A549 (cell line): ENCODE data around the gene LEF1. TPM values are rescaled to one million over a fixed set of nuclear protein-coding genes. Genes with fewer than 3 reads are reported as not detected.

Source experiments
- ATAC-seq, 2 experiments: fragments of 200-7000 bp in 1 of 2; fragments of >200 bp in 1 of 2; cut with Nextera tagmentation in 1 of 2; cut with Tn5 transposase in 1 of 2; 3 replicates each; pipeline versions ENCODE4 v1.8.0 to v1.9.1; 2018 to 2020; ENCODE audit warnings: mild to moderate bottlenecking in 1 of 2, moderate library complexity in 1 of 2
- CTCF ChIA-PET: fragments of 300-600 bp; sonication (Branson Sonifier 250); formaldehyde crosslinking; extraction: SDS; loops from one replicate; lab custom pipeline; 2021; ENCODE audit warnings: antibody characterized with exemption, inconsistent platforms; lab: Yijun Ruan, JAX
- POLR2A ChIA-PET: fragments of 350-600 bp; formaldehyde crosslinking; extraction: SDS; loops from one replicate; lab custom pipeline; 2021; ENCODE audit warnings: antibody characterized with exemption, inconsistent platforms; lab: Yijun Ruan, JAX
- DNase-seq, 2 experiments: peaks; one replicate each; pipeline versions ENCODE4 v3.0.0 to v3.0.0-alpha.2; 2011 to 2016; ENCODE audit warnings: low read depth in 1 of 2, low spot score in 1 of 2
- FAIRE-seq: peaks from 2 replicates; lab custom pipeline; 2011; peaks lifted over from hg19 to GRCh38; lab: Jason Lieb, UNC
- H3K27ac ChIP-seq, 2 experiments: fragments of >200 bp; sonication (Bioruptor Twin); formaldehyde crosslinking; 3 replicates each; pipeline ENCODE4 v1.5.1; 2016 to 2017
- H3K4me1 ChIP-seq: fragments of >200 bp; sonication (Bioruptor Twin); formaldehyde crosslinking; 3 replicates; pipeline ENCODE4 v1.6.1; 2016
- H3K4me2 ChIP-seq: fragments of >200 bp; sonication (Bioruptor Twin); formaldehyde crosslinking; 3 replicates; pipeline ENCODE4 v1.6.1; 2016
- H3K4me3 ChIP-seq: fragments of >200 bp; sonication (Bioruptor Twin); formaldehyde crosslinking; 3 replicates; pipeline ENCODE4 v1.5.1; 2016
- H3K9me3 ChIP-seq: fragments of >200 bp; sonication (Bioruptor Twin); formaldehyde crosslinking; 3 replicates; pipeline ENCODE4 v1.6.1; 2016
- CEBPB ChIP-seq, 2 experiments: fragments of >200 bp in 1 of 2; sonication (Bioruptor Twin) in 1 of 2; formaldehyde crosslinking in 1 of 2; IDR thresholded peaks; 2 replicates each; pipeline ENCODE4 v1.6.1; 2012 to 2016
- CHD2 ChIP-seq: fragments of 150-350 bp; IDR thresholded peaks from 2 replicates; pipeline ENCODE4 v1.6.1; 2014; ENCODE audit warnings: low read length; ENCODE audit not compliant: partially characterized antibody
- CHD4 ChIP-seq: fragments of 200-600 bp; sonication (generic); IDR thresholded peaks from 2 replicates; pipeline ENCODE4 v1.6.1; 2016; ENCODE audit warnings: antibody characterized with exemption, mild to moderate bottlenecking, borderline replicate concordance
- FOSB ChIP-seq: fragments of 250-450 bp; sonication (Bioruptor Pico); IDR thresholded peaks from 2 replicates; pipeline ENCODE4 v1.5.0; 2020; ENCODE audit warnings: mild to moderate bottlenecking, moderate library complexity
- FOSL2 ChIP-seq, 2 experiments: fragments of 450-650 bp in 1 of 2; fragments of >200 bp in 1 of 2; sonication (Bioruptor Twin) in 1 of 2; formaldehyde crosslinking; IDR thresholded peaks; 2 replicates each; pipeline versions ENCODE4 v1.5.0 to v1.6.1; 2016 to 2020; ENCODE audit warnings: mild to moderate bottlenecking in 1 of 2, moderate library complexity in 1 of 2
- FOXS1 ChIP-seq: fragments of 250-450 bp; sonication (Bioruptor Pico); IDR thresholded peaks from 2 replicates; pipeline ENCODE4 v1.5.0; 2020; ENCODE audit warnings: mild to moderate bottlenecking, moderate library complexity
- HDAC2 ChIP-seq: fragments of 200-600 bp; sonication (generic); IDR thresholded peaks from 2 replicates; pipeline ENCODE4 v1.6.1; 2016
- HOXB13 ChIP-seq: fragments of 250-450 bp; sonication (Bioruptor Pico); IDR thresholded peaks from 2 replicates; pipeline ENCODE4 v1.5.0; 2020; ENCODE audit warnings: low read depth, mild to moderate bottlenecking, moderate library complexity
- MYC ChIP-seq: IDR thresholded peaks from 2 replicates; pipeline ENCODE4 v1.6.1; 2012; ENCODE audit warnings: mild to moderate bottlenecking, inconsistent platforms, low read length, improper control_type of control experiment, borderline replicate concordance
- PHF8 ChIP-seq: fragments of 200-600 bp; sonication (generic); IDR thresholded peaks from 2 replicates; pipeline ENCODE4 v1.6.1; 2016; ENCODE audit warnings: low read depth, mild to moderate bottlenecking, antibody characterized with exemption, moderate library complexity, borderline replicate concordance
- POLR2A ChIP-seq: IDR thresholded peaks from 2 replicates; pipeline ENCODE4 v1.6.1; 2012; ENCODE audit warnings: mild to moderate bottlenecking, low read length
- POLR2AphosphoS2 ChIP-seq: conservative IDR thresholded peaks from 2 replicates; pipeline ENCODE4 v1.6.1; 2012; ENCODE audit warnings: low read length, improper control_type of control experiment, inconsistent platforms
- RAD21 ChIP-seq, 2 experiments: fragments of >200 bp in 1 of 2; sonication (Bioruptor Twin) in 1 of 2; formaldehyde crosslinking in 1 of 2; IDR thresholded peaks in 1 of 2; conservative IDR thresholded peaks in 1 of 2; 2 replicates in 1 of 2; 3 replicates in 1 of 2; pipeline ENCODE4 v1.6.1; 2012 to 2018; ENCODE audit warnings: inconsistent platforms in 1 of 2
- RFX5 ChIP-seq: fragments of 450-650 bp; IDR thresholded peaks from 2 replicates; pipeline ENCODE4 v1.7.1; 2014; ENCODE audit warnings: antibody characterized with exemption, mild to moderate bottlenecking, moderate library complexity
- RNF2 ChIP-seq: fragments of 200-600 bp; sonication (generic); IDR thresholded peaks from 2 replicates; pipeline ENCODE4 v1.6.1; 2016; ENCODE audit warnings: low read depth, mild to moderate bottlenecking, antibody characterized with exemption, moderate library complexity, borderline replicate concordance
- TFCP2L1 ChIP-seq: fragments of 250-450 bp; sonication (Bioruptor Pico); IDR thresholded peaks from 2 replicates; pipeline ENCODE4 v1.5.0; 2021; ENCODE audit warnings: mild to moderate bottlenecking
- ZFP36 ChIP-seq: fragments of 450-650 bp; IDR thresholded peaks from 2 replicates; pipeline ENCODE4 v1.6.1; 2014; ENCODE audit warnings: borderline replicate concordance; ENCODE audit not compliant: partially characterized antibody
- WGBS: methylation state at CpG from one replicate; pipeline ENCODE4 v1.1.6; 2017; ENCODE audit errors: missing lambda C conversion rate; 5-methylcytosine and 5-hydroxymethylcytosine counted together
- polyA plus RNA-seq, 4 experiments: library from polyadenylated mRNA; depleted of rRNA in 3 of 4; stranded (reverse); fragments of >200 nt; fragmentation: RNase III in 1 of 4; extraction: RNeasy Plus Mini Kit Qiagen cat#74134 plus additional on column Dnase treatment in 1 of 4; gene quantifications; 2 replicates in 3 of 4; 3 replicates in 1 of 4; pipeline ENCODE4 v1.2.3, GENCODE V29; 2011 to 2017
- TF ChIP-seq, protein P1 (sequence below): fragments of 250-450 bp; sonication (Bioruptor Pico); IDR thresholded peaks from 2 replicates; pipeline ENCODE4 v1.5.0; 2021; ENCODE audit warnings: mild to moderate bottlenecking, moderate library complexity, borderline replicate concordance
- TF ChIP-seq, protein P2 (sequence below): IDR thresholded peaks from 2 replicates; pipeline ENCODE4 v1.6.1; 2012; ENCODE audit warnings: low read depth, borderline replicate concordance
- TF ChIP-seq, protein P3 (sequence below): fragments of 200-600 bp; sonication (generic); IDR thresholded peaks from 2 replicates; pipeline ENCODE4 v1.6.1; 2016; ENCODE audit warnings: antibody characterized with exemption, mild to moderate bottlenecking, moderate library complexity
- TF ChIP-seq, protein P4 (sequence below): fragments of 150-350 bp; IDR thresholded peaks from 2 replicates; pipeline ENCODE4 v1.6.1; 2014; ENCODE audit warnings: low read depth, mild to moderate bottlenecking, low read length
- TF ChIP-seq, protein P5 (sequence below): fragments of 250-450 bp; sonication (Bioruptor Pico); IDR thresholded peaks from 2 replicates; pipeline ENCODE4 v1.5.0; 2020; ENCODE audit warnings: low read depth, mild to moderate bottlenecking, moderate library complexity
- TF ChIP-seq, protein P6 (sequence below): IDR thresholded peaks from 2 replicates; pipeline ENCODE4 v1.6.1; 2012

Gene LEF1
- polyA plus RNA-seq, 2 of the 4 experiments (the other 2 are of a cell fraction) = not detected

DNA sequence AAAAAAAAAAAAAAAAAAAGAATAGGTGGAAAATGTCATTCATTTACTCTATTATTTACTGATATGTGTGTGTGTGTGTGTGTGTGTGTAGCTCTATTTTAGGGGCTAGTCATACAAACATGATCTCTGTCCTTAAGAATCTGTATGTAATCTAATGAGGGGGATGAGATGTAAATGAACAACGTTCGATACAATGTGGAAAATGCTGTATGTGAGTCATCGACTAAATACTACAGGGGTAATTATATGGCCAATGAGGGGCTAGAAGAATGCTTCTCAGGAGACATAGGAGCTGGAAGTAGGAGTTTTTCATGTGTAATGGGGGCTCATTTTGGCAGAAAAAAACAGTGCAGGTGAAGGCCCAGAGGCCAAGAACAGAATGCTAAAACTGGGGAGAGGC lies 41.9 kb downstream of the LEF1 start:
- ATAC-seq = no peak
- POLR2A ChIA-PET = no interaction called here
- Histone ChIP-seq H3K9me3 (no peaks in the 10 kb centered on the region), H3K4me3 (no peak overlapping the region), H3K4me1 (no peaks in the 10 kb centered on the region), H3K4me2 (no peak overlapping the region), H3K27ac (no peak overlapping the region)
- CTCF ChIA-PET = no interaction called here
- no peak for DNase-seq
- no peak for FAIRE-seq
- TF ChIP-seq RAD21 (conservative IDR thresholded peaks at IDR 0.05 in 1 of 2, IDR thresholded peaks at IDR 0.05 in 1 of 2) = no peak
- no peak for TF ChIP-seq HOXB13
- TF ChIP-seq, protein P1, sequence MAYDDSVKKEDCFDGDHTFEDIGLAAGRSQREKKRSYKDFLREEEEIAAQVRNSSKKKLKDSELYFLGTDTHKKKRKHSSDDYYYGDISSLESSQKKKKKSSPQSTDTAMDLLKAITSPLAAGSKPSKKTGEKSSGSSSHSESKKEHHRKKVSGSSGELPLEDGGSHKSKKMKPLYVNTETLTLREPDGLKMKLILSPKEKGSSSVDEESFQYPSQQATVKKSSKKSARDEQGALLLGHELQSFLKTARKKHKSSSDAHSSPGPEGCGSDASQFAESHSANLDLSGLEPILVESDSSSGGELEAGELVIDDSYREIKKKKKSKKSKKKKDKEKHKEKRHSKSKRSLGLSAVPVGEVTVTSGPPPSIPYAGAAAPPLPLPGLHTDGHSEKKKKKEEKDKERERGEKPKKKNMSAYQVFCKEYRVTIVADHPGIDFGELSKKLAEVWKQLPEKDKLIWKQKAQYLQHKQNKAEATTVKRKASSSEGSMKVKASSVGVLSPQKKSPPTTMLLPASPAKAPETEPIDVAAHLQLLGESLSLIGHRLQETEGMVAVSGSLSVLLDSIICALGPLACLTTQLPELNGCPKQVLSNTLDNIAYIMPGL (CRISPR knock-in tag) = no peak
- TF ChIP-seq, protein P2, sequence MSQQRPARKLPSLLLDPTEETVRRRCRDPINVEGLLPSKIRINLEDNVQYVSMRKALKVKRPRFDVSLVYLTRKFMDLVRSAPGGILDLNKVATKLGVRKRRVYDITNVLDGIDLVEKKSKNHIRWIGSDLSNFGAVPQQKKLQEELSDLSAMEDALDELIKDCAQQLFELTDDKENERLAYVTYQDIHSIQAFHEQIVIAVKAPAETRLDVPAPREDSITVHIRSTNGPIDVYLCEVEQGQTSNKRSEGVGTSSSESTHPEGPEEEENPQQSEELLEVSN = no peak
- TF ChIP-seq ZFP36 = no peak
- no peak for TF ChIP-seq RNF2
- TF ChIP-seq HDAC2 = no peak
- TF ChIP-seq, protein P3, sequence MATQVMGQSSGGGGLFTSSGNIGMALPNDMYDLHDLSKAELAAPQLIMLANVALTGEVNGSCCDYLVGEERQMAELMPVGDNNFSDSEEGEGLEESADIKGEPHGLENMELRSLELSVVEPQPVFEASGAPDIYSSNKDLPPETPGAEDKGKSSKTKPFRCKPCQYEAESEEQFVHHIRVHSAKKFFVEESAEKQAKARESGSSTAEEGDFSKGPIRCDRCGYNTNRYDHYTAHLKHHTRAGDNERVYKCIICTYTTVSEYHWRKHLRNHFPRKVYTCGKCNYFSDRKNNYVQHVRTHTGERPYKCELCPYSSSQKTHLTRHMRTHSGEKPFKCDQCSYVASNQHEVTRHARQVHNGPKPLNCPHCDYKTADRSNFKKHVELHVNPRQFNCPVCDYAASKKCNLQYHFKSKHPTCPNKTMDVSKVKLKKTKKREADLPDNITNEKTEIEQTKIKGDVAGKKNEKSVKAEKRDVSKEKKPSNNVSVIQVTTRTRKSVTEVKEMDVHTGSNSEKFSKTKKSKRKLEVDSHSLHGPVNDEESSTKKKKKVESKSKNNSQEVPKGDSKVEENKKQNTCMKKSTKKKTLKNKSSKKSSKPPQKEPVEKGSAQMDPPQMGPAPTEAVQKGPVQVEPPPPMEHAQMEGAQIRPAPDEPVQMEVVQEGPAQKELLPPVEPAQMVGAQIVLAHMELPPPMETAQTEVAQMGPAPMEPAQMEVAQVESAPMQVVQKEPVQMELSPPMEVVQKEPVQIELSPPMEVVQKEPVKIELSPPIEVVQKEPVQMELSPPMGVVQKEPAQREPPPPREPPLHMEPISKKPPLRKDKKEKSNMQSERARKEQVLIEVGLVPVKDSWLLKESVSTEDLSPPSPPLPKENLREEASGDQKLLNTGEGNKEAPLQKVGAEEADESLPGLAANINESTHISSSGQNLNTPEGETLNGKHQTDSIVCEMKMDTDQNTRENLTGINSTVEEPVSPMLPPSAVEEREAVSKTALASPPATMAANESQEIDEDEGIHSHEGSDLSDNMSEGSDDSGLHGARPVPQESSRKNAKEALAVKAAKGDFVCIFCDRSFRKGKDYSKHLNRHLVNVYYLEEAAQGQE = no peak
- no peak for TF ChIP-seq FOSB (CRISPR knock-in tag)
- TF ChIP-seq, protein P4, sequence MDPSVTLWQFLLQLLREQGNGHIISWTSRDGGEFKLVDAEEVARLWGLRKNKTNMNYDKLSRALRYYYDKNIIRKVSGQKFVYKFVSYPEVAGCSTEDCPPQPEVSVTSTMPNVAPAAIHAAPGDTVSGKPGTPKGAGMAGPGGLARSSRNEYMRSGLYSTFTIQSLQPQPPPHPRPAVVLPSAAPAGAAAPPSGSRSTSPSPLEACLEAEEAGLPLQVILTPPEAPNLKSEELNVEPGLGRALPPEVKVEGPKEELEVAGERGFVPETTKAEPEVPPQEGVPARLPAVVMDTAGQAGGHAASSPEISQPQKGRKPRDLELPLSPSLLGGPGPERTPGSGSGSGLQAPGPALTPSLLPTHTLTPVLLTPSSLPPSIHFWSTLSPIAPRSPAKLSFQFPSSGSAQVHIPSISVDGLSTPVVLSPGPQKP = no peak
- no peak for TF ChIP-seq POLR2A
- no peak for TF ChIP-seq MYC
- TF ChIP-seq FOXS1 (CRISPR knock-in tag) = no peak
- no peak for TF ChIP-seq RFX5
- TF ChIP-seq PHF8 = no peak
- TF ChIP-seq, protein P5, sequence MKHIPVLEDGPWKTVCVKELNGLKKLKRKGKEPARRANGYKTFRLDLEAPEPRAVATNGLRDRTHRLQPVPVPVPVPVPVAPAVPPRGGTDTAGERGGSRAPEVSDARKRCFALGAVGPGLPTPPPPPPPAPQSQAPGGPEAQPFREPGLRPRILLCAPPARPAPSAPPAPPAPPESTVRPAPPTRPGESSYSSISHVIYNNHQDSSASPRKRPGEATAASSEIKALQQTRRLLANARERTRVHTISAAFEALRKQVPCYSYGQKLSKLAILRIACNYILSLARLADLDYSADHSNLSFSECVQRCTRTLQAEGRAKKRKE (CRISPR knock-in tag) = no peak
- TF ChIP-seq CEBPB (IDR thresholded peaks at IDR 0.05) = no peak
- WGBS = 50% methylated on average over 3 of the region's 3 CpGs

DNA sequence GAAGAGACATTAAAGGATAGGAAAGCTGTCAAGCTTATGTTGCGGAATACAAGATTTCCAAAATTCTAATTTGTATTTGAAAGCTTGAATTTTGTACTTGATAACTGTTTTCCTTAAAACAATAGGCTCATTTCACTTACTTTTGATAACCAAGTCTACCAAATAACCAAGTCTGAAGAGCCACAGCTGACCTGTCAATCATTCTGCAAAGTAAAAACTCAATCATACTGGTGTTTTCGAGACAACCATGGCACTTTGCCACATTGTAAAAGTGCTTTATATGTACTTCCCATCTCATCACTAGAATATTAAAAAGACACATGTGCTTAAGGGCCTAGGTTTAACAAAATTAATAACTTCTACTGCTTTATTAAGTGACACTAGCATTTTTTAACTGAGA lies 47.9 kb downstream of the LEF1 start:
- no peak overlapping the region for H3K27ac ChIP-seq
- peaks cover 22% of the 10 kb centered on the region; the same call in 2 of the 3 replicates for H3K4me1 ChIP-seq
- DNase-seq (no peak), ATAC-seq (no peak), FAIRE-seq (no peak)
- H3K4me2 ChIP-seq = no peak overlapping the region
- no peak overlapping the region for H3K4me3 ChIP-seq
- no peaks in the 10 kb centered on the region for H3K9me3 ChIP-seq
- 70% methylated on average over 2 of the region's 2 CpGs for WGBS
- CTCF ChIA-PET = no interaction called here
- POLR2A ChIA-PET = no interaction called here
- no peak for TF ChIP-seq CHD4
- TF ChIP-seq, protein P3 = no peak
- no peak for TF ChIP-seq FOSL2 (IDR thresholded peaks at IDR 0.05)
- no peak for TF ChIP-seq FOSL2 (CRISPR knock-in tag; IDR thresholded peaks at IDR 0.05)
- no peak for TF ChIP-seq TFCP2L1 (CRISPR knock-in tag)
- no peak for TF ChIP-seq ZFP36
- no peak for TF ChIP-seq CHD2
- no peak for TF ChIP-seq HOXB13
- no peak for TF ChIP-seq POLR2AphosphoS2
- TF ChIP-seq, protein P6, sequence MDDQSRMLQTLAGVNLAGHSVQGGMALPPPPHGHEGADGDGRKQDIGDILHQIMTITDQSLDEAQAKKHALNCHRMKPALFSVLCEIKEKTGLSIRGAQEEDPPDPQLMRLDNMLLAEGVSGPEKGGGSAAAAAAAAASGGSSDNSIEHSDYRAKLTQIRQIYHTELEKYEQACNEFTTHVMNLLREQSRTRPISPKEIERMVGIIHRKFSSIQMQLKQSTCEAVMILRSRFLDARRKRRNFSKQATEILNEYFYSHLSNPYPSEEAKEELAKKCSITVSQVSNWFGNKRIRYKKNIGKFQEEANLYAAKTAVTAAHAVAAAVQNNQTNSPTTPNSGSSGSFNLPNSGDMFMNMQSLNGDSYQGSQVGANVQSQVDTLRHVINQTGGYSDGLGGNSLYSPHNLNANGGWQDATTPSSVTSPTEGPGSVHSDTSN = no peak
